ENCODE data around the gene TENT5A. TPM values are rescaled to one million over a fixed set of nuclear protein-coding genes. Genes with fewer than 3 reads are reported as not detected.

TENT5A gene
- total RNA-seq, 1 donor from 2014 or later, result 2.3 TPM

- Mint-ChIP-seq H3K36me3 (ENCODE audit: low read depth, unreplicated experiment) (no peaks in the 10 kb centered on the region), H3K9me3 (ENCODE audit: unreplicated experiment) (no peaks in the 10 kb centered on the region), H3K4me3 (ENCODE audit: unreplicated experiment) (no peak overlapping the region), H3K27ac (ENCODE audit: unreplicated experiment) (no peak overlapping the region), H3K4me1 (ENCODE audit: unreplicated experiment) (peaks cover 12% of the 10 kb centered on the region), H3K27me3 (ENCODE audit: unreplicated experiment) (peaks cover 4% of the 10 kb centered on the region)
- DNase-seq (ENCODE audit: low spot score), result no peak
- no peak for TF ChIP-seq CTCF (IDR thresholded peaks at IDR 0.05; ENCODE audit: unreplicated experiment)
These were observed 43.4 kb upstream of the TENT5A start for GRCh38 chr6:81795890-81796289.

- Mint-ChIP-seq H3K4me3 (ENCODE audit: unreplicated experiment) (no peak overlapping the region), H3K36me3 (ENCODE audit: low read depth, unreplicated experiment) (no peaks in the 10 kb centered on the region), H3K9me3 (ENCODE audit: unreplicated experiment) (no peaks in the 10 kb centered on the region), H3K27ac (ENCODE audit: unreplicated experiment) (no peak overlapping the region), H3K4me1 (ENCODE audit: unreplicated experiment) (peaks cover 12% of the 10 kb centered on the region), H3K27me3 (ENCODE audit: unreplicated experiment) (peaks cover 4% of the 10 kb centered on the region)
- no peak for DNase-seq (ENCODE audit: low spot score)
- TF ChIP-seq CTCF (IDR thresholded peaks at IDR 0.05; ENCODE audit: unreplicated experiment), result no peak
These were observed 41.5 kb upstream of the TENT5A start for GRCh38 chr6:81793821-81794475.

- Mint-ChIP-seq H3K4me3 (ENCODE audit: unreplicated experiment) (no peak overlapping the region), H3K27ac (ENCODE audit: unreplicated experiment) (no peak overlapping the region)
These were observed 40.3 kb upstream of the TENT5A start for GRCh38 chr6:81792826-81793225.

GRCh38 chr6:81791756-81792155 is 39.3 kb upstream of the TENT5A start:
- H3K36me3 Mint-ChIP-seq (ENCODE audit: low read depth, unreplicated experiment), result no peaks in the 10 kb centered on the region
- no peak for TF ChIP-seq CTCF (IDR thresholded peaks at IDR 0.05; ENCODE audit: unreplicated experiment)
- peaks cover 7% of the 10 kb centered on the region for H3K4me1 Mint-ChIP-seq (ENCODE audit: unreplicated experiment)
- no peaks in the 10 kb centered on the region for H3K9me3 Mint-ChIP-seq (ENCODE audit: unreplicated experiment)
- no peak overlapping the region for H3K27ac Mint-ChIP-seq (ENCODE audit: unreplicated experiment)
- H3K27me3 Mint-ChIP-seq (ENCODE audit: unreplicated experiment), result peaks cover 4% of the 10 kb centered on the region
- H3K4me3 Mint-ChIP-seq (ENCODE audit: unreplicated experiment), result no peak overlapping the region
- DNase-seq (ENCODE audit: low spot score), result no peak

More at GRCh38 chr6:81792826-81793225, 40.3 kb upstream of the TENT5A start:
- DNase-seq (ENCODE audit: low spot score), result no peak
- Mint-ChIP-seq H3K9me3 (ENCODE audit: unreplicated experiment) (no peaks in the 10 kb centered on the region), H3K4me1 (ENCODE audit: unreplicated experiment) (peaks cover 7% of the 10 kb centered on the region), H3K27me3 (ENCODE audit: unreplicated experiment) (peaks cover 4% of the 10 kb centered on the region), H3K36me3 (ENCODE audit: low read depth, unreplicated experiment) (no peaks in the 10 kb centered on the region)
- no peak for TF ChIP-seq CTCF (IDR thresholded peaks at IDR 0.05; ENCODE audit: unreplicated experiment)

- Mint-ChIP-seq H3K27me3 (ENCODE audit: unreplicated experiment) (peaks cover 4% of the 10 kb centered on the region), H3K9me3 (ENCODE audit: unreplicated experiment) (no peaks in the 10 kb centered on the region), H3K4me3 (ENCODE audit: unreplicated experiment) (no peak overlapping the region), H3K4me1 (ENCODE audit: unreplicated experiment) (peaks cover 7% of the 10 kb centered on the region), H3K36me3 (ENCODE audit: low read depth, unreplicated experiment) (no peaks in the 10 kb centered on the region), H3K27ac (ENCODE audit: unreplicated experiment) (no peak overlapping the region)
- no peak for TF ChIP-seq CTCF (IDR thresholded peaks at IDR 0.05; ENCODE audit: unreplicated experiment)
- DNase-seq (ENCODE audit: low spot score), result no peak
These were observed 37.6 kb upstream of the TENT5A start for GRCh38 chr6:81790034-81790433.
